Activated naive CD8-positive, alpha-beta T cell treated with anti-CD3 and anti-CD28 coated beads, Interleukin-2, amount 50 U/mL, for 16 hours (primary cell): Measurements from ENCODE around the gene LDB2.

ENCODE experiments used
- DNase-seq: peaks from one replicate; pipeline ENCODE4 v3.0.0-alpha.2; 2020; ENCODE audit warnings: low read depth, low spot score

The LDB2 gene

GRCh38 chr4:16884673-16885460 is 13.6 kb downstream of the LDB2 start:
- DNase-seq = no peak

- no peak for DNase-seq
Observed at GRCh38 chr4:16883806-16884205, 14.6 kb downstream of the LDB2 start.

- no peak for DNase-seq
Observed at GRCh38 chr4:16881151-16881884, 17.1 kb downstream of the LDB2 start.

- DNase-seq = no peak
Observed at GRCh38 chr4:16875487-16875886, 23.0 kb downstream of the LDB2 start.

GRCh38 chr4:16869594-16870245 is 28.7 kb downstream of the LDB2 start:
- DNase-seq = no peak

GRCh38 chr4:16868674-16869073 is 29.8 kb downstream of the LDB2 start:
- DNase-seq = no peak

GRCh38 chr4:16867827-16868226 is 30.6 kb downstream of the LDB2 start:
- no peak for DNase-seq

- DNase-seq = no peak
Observed at GRCh38 chr4:16866974-16867373, 31.5 kb downstream of the LDB2 start.

GRCh38 chr4:16865897-16866283 is 32.6 kb downstream of the LDB2 start:
- DNase-seq = no peak

GRCh38 chr4:16865209-16865896 is 33.1 kb downstream of the LDB2 start:
- no peak for DNase-seq

- DNase-seq = no peak
Observed at GRCh38 chr4:16864199-16864598, 34.2 kb downstream of the LDB2 start.

GRCh38 chr4:16862697-16863096 is 35.7 kb downstream of the LDB2 start:
- no peak for DNase-seq

GRCh38 chr4:16860516-16860915 is 37.9 kb downstream of the LDB2 start:
- no peak for DNase-seq

GRCh38 chr4:16859031-16859430 is 39.4 kb downstream of the LDB2 start:
- no peak for DNase-seq

GRCh38 chr4:16858275-16858752 is 40.1 kb downstream of the LDB2 start:
- DNase-seq = no peak

GRCh38 chr4:16857425-16857824 is 41.0 kb downstream of the LDB2 start:
- DNase-seq = no peak

- DNase-seq = no peak
Observed at GRCh38 chr4:16853640-16854039, 44.8 kb downstream of the LDB2 start.

GRCh38 chr4:16852644-16853043 is 45.8 kb downstream of the LDB2 start:
- no peak for DNase-seq

GRCh38 chr4:16852228-16852627 is 46.2 kb downstream of the LDB2 start:
- no peak for DNase-seq

GRCh38 chr4:16846540-16847117 is 51.8 kb downstream of the LDB2 start:
- DNase-seq = no peak

- DNase-seq = no peak
Observed at GRCh38 chr4:16844816-16845586, 53.4 kb downstream of the LDB2 start.
